Fibroblast of the conjunctiva (primary cell): ENCODE data around the gene DOCK4.

ENCODE experiments used
- DNase-seq: peaks from one replicate; pipeline ENCODE4 v3.0.0-alpha.2; 2010; ENCODE audit warnings: low read depth

DOCK4 gene

DNA sequence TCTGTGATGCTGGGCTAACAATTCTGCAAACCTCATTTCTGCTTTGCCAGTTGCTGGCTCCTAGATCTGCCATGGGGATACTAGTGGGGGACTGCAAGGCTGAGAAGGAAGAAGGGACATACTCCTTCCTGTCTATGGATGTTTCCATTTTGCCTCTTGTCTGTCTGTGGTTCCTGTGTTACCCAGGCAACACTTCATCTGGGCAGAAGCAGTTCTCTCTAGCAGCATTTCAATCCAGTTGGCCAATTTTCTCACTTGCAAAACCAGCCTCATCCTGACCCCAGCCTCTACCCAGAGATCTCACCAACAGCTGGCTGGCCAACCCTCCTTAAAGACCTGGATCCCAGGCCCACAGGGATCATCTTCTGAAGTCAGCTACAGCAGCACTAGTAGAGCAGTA is 131.7 kb downstream of the DOCK4 start:
- DNase-seq, result no peak

DNA sequence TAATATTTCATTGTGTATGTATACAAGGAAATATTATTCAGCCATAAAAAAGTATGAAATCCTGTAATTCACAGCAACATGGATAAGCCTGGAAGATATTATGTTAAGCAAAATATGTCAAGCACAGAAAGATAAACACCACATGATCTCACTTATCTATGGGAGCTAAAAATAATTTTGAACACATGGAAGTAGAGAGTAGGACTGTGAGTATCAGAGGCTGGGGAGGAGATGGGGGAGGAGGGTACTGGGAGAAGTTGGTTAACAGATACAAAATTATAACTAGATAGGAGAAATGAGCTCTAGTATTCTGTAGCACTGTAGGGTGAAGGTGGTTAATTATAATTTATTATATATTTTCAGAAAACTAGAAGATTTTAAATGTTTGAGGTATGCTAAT is 132.7 kb downstream of the DOCK4 start:
- no peak for DNase-seq

DNA sequence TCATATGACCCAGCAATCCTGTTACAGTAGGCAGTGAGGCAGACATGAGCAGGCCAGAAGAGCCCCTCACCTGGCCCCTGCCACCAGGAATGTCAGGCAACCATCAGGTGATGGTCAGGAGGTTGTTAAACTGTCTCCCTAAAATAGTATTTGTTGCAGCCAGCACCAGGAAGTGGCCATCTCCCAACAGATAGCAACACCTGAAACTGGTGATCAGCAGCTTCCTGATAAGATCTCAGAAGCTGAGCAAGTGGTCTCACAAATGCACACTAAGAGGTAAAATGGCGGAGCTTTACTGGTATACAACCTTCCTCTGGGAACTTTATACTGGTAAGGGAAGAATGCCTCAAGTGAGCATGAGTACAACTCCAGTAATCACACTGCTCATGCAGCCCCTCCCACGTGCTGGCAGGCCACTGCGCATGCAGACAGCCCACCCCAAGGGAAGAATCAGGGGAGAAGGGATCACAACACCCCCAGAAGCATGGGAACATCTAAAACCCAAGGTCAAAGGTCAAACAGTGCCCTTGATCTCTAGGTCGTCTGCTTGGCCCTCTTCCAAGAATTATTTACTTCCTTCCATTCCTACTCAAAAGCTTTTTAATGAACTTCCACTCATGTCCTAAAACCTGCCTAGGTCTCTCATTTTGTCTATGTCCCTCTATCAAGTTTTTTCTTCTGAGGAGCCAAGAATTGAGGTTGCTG is 133.5 kb downstream of the DOCK4 start:
- no peak for DNase-seq

DNA sequence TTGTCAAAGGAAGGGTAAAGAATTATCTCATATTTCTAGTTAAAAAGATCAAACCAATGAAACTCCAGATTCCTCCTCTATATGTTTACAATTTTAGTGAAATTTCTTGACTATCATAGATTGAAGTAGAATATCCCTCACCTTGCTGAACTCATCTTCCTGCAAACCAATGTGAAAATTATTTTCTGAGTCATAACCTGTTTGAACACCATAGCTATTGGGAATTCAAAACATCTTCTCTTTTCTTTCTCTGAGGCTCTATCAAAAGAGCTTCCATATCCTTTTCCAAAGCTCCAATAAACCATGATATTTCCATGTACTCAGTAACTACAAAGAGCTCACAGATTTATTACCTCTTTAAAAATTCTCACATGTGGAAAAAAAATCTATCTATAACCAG is 134.3 kb downstream of the DOCK4 start:
- no peak for DNase-seq

DNA sequence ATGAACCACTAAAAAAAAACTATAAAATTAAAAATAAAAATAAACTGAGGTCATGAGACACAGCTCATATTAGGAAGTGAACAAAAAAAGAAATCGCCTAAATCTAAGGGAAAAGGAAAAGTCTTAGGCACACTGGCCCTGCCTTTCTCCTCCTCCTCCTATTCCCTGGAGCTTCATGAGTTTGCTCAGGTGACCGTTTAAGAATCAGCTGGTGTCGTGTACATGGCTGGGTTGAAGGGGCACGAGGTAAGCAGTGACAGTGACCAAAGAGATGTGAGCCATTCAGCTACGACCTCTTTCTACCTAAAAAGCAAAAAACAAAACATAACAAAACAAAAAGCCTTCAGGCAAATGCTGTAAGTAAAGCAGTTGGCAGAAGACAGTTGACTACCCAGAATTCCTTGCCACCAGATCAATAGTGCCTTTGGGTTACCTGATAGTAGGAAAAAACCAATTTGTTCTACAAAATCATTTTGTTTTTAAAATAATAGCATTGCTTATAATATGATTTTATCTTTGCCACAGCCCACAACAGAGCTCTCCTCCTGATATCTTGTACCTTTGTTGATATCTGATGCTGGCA is 135.4 kb downstream of the DOCK4 start:
- DNase-seq, result no peak

DNA sequence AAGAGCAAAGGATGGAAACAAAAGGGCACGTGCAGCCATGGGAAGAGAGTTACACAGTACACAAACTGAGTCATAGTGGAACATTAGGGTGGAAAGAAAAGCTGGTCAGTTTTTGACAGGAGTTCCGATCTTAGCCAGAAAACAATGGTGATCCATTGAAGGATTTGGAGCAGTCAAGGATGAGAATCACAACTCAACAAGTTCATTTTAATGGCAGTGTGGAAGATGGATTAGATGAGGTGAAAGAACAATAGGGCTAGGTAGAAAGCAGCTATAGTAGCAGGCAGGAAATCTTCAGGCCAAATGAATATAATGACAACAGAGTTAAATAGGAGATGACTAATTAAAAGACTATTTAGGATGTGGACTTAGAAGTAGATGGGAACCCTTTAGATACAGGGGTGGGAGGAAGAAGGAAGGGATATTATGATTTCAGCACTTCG is 136.3 kb downstream of the DOCK4 start:
- DNase-seq, result no peak

DNA sequence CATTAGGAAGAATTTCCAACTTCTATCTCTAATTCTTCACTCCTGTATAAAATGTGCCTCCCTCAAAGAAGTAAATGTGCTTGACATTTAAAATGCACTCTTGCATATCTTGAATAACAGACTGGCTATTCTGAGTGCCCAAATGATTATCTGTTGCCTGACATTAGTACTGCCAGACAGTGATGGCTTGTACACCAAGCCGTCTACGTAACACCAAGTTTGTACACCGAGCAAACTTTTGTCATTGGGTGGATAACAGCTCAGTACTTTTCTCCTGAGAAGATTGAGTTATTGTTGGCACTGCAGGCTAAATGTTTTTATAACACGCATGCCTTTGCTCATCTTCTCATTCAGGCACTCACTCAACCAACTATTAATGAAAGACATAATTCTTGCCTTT is 137.2 kb downstream of the DOCK4 start:
- DNase-seq, result no peak

DNA sequence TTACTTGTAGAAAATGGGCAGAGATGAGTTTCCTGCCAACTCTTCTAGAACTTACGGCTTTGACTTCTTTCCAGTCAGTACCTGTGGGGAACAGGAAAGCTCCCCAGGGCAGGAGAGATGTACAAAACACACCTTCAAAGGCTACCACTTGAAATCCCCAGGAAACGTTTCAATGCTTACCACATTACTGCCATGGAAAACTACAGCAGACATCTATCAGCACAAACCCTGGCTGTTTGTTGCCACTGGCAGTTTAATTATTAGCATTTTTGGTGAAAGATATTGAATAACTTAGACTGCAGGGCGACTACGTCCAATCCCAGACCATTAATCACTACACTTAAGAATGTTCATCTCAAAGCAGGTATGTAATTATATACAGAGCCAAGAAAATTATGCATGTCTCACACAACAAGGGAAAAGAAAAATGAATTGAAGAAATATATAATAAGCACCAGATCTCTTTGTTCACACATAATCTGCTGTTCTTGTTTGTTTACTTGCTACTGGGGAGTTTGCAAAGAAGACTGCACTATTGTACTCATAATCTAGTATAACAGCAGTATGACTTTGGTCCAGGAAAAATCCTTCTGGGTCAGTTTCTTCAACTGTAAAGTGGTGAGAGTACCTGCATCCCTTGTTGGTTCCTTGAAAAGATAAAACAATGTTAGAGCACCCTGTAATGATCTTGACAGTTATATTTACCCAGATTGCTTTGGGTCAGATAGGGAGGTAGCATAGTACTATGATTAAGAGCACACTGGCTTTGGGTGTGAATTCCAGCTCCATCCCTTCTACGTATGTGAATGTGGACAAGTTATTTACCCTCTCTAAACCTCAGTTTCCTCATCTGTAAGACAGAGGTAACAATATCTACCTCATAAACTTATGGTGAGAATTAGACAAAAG is 138.3 kb downstream of the DOCK4 start:
- DNase-seq, result no peak

DNA sequence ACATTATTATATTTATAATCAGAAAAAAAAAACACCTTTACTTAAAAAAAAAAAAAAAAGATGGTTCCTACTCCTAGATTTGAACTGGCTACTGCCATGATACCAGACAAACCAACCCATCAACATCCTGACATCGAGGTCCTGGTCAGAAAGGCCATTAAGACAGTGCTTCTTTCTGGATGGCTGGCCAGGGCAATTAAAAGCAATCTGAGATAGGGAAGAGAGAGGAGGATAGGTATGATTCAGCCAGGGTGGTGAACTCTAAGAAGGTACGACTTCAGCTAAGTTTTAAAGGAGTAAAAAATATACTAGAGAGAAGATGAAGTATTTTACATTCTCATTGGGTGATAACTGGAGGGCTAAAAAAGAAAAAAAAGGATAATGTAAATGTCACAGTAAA is 139.0 kb downstream of the DOCK4 start:
- DNase-seq, result no peak

DNA sequence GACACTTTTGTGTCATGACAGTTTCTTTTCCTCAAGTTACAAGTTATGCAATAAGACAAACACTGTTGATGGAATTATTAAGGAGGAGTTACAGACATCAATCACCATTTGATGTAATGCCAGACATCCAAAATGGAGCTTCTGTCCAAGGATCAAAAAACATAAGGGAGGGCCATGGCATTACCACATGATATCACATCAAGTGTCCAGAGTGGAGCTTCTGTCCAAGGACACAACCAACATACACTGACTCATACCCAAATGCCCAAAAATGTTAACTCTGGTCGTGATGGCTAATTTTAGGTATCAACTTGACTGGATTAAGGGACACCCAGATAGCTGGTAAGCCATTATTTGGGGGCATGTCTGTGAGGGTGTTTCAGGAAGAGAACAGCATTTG is 140.4 kb downstream of the DOCK4 start:
- DNase-seq, result no peak

DNA sequence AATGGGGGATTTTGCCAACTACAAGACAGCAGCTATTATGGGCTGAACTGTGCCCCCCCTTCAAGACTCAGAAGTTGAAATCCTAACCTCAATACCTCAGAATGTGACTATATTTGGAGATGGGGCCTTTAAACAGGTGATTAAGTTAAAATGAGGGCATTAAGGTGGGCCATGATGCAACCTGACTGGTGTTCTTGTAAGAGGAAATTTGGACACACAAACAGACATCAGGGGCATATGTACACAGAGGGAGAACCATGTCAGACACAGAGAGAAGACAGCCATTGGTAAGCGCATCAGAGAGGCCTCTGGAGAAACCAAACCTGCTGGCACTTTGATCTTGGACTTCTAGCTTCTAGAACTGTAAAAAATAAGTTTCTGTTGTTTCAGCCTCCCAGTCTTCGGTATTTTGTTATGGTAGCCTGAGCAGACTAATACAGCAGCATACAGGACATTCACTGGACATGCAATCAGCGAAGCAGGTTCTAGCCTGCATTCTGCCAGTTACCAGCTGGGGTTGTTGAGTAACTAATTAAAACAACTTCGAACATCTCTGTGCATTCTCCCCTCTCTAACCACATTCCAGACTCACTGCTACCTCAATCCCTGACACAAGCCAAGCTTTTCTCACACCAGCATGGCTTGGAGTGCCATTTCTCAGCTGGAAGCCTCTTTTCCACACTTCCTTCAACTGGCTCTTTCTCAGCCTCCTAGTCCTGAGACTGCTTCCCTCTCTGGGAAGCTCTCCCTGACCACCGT is 141.4 kb downstream of the DOCK4 start:
- no peak for DNase-seq

DNA sequence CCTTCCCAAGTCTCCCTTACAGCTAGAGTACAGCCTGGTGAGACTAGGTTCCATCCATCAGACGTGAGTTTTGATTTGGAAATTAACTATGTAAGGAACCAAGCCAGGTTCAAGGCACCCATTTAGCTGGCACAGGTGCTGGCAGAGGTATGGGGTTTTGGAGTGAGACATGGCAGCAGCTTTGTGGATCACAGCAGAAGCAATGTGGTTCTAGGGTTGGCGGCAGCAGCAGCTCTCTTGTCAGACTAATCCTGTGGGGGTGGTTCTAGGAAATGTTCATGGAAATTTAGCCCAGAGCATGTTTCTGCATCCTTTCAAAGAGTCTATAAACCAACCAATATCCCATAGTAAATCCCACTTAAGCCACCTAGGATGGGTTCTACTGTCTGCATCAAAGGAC is 142.2 kb downstream of the DOCK4 start:
- no peak for DNase-seq

DNA sequence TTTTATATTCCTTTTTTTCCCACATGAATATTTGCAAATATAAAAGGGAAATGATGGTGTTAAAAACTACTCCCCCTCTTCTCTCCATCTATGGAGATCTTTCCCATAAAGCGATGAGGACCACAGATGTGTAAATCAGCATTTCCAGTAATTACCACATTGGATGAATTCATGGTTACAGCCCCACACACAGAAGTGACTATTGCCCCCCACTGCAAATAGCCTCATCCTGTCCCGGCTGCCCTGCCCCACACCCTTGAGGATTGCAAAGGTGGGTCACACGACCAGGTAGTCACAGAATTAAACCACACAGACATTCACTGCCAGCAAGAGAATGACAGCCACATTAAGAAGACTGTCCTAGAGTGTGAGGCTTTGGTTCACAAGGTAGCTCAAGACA is 145.1 kb downstream of the DOCK4 start:
- no peak for DNase-seq

DNA sequence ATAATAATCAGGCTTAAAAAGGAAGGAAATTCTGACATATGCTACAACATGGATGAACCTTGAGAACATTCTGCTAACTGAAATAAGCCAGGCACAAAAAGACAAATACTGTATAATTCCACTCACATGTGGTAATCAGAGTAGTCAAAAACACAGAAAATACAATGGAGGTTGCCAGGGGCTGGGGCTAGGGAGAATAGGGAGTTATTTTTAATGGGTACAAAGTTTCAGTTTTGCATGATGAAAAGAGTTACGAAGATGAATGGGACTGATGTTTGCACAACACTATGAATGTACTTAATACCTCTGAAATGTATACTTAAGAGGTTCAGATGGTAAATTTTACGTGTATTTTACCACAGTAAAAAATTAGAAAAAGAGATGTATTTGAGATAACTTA is 145.6 kb downstream of the DOCK4 start:
- DNase-seq, result no peak

DNA sequence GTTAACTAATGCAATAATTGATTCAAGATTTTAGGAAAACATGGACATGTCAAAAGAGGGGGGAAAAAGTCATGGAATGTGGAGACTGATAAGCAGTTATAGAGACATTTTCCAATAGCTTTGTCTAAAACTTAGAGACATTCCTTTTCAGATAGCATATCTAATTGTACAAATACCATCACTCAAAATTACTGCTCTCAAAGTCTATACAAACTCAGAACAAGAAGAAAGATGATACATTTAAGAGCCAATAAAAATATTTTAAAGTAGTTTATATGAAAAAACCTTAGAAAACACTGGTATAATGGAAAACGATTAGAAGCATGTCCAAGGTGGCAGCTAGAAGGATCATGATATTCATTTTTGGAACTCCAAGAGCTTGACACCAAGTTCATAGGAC is 146.5 kb downstream of the DOCK4 start:
- no peak for DNase-seq

DNA sequence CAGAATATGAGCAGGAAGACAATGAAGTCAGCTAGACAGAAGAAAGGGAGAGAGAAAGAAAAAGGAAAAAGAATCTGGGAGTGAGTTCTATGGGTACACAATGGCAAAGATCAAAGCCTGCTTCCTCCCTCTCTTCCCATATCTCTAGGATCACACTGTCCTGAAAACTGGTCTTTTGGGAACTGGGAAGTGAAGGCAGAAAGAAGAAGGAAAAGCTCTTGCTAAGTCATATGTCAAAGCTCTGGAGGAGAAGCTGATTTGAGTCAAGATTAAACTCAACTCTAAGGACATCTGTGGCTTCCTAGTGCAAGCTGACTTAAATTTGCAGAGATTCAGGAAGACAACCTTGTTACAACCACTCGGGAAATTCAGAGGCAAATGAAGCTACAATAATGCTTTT is 147.5 kb downstream of the DOCK4 start:
- DNase-seq, result no peak

DNA sequence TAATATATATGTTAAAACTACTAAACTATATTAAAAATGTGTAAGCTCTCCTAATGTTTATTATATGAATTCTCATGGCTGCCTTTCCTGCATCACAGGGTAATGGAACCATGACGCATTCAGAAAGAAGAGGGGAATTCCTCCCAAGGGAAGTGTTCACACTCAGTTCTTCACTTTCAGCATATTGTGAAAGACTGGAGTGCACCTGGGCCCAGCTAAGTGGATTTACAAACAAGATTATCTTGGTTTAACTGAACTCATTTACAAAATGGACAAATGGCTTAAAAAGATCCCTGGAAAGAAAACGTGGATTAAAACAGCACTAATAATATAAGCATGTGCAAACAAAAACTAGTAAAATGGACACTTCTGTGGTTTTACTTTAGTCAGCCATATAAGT is 149.8 kb downstream of the DOCK4 start:
- no peak for DNase-seq

DNA sequence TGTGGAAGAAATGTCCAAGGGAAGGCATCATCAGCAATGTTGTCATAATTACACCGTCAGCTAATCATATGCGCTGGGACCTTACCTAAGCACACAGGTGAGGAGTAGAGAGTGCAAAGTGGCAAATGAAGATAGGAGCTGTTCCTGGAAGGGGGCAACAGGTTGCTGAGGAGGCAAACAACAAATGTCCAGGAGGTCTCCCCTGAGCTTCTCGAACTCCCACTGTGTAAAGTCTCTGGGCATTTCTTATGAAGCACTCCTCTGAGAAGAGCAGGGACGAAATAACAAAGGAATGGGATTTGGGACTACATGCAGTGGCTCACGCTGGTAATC is 152.5 kb downstream of the DOCK4 start:
- no peak for DNase-seq

DNA sequence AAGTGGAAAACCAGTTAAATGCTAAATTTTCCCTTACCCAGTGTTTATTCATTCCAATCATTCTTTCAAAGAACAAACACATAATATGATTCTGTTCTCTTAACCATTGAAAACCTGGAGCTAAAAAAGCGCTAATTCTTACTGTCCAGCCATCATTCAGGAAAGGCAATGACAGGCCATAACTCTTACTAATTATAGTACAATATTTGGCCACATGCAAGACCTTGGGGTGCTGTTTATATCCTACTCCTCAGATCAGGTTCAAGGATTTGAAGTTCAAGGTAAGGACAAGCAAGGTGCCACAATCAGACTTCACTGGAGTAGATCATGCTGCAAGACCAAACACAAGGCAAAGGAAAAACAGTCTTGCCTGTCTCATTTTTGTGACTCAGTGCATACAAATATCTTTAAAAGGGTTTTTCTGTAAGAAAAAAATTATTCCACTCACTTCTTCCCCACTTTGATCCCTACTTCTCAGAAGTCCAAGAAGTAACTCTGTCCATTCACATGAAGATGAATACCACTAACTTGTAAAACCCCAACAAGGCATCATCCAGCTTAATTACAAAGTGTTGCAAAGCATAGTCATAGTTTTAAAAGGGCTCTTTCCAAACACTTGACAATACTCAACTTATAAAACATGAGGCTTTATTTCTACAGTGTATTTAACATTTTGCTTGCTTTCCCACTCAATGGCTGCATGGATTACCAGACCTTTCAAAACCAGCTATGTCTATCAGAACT is 153.0 kb downstream of the DOCK4 start:
- no peak for DNase-seq

DNA sequence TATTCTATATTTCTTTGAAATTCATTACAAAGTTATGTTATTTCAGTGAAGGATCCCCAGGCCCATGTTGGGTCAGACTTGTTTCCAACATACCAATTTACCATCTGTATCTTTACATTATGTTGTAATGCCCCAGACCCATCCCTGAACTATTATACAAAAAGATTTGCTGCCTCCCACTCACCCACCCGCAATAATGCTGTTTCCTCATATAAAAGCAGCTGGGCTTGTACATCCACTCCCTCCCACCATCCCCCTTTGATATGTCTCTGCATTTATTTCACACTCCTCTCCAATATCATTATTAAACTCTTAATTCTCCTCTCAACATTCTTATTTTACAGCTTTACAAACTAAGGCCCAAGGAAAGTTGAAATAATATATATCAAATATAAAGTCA is 153.7 kb downstream of the DOCK4 start:
- no peak for DNase-seq

DNA sequence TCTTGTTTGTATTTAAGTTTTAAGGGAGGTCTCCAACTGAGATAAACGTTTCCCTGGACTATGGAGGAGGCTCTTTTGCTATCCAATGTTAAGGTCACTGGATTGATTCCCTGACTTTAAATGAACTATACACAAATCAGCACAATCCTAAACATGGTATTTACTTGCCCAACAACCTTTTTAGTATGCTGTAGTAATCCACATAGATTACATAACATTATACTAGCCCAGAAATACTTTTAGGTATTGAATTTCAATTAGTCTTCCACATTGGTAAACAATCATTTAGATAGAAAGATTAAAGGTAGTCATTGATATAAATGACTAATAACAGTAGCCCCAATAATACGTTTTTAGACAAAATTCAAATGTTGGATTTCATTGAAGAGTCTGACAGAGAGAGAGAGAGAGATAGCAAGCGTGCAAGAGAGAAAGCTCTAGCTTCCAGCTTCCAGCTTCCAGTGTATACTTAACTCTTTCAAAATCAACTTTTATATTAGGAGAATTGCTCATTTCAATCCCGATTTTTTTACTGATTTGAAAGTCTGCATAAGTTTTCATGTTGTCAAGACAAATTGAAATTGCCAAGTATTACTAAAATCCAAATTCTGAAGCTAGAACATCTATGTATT is 155.8 kb downstream of the DOCK4 start:
- DNase-seq, result no peak
